Activated CD4-positive, alpha-beta T cell treated with anti-CD3 and anti-CD28 coated beads, Interleukin-2, Interleukin-6, amounts not matched to agents 100 ng/mL and 50 ng/mL, durations not matched to agents 16 hours and 8 hours (primary cell): Measurements from ENCODE around the gene RNF41.
"Not testable (repeated sequence)": the region's sequence is repeated elsewhere in the genome, so short reads cannot be mapped to it uniquely, and the experiment has no call there.

Source experiments
- DNase-seq: peaks from one replicate; pipeline ENCODE4 v3.0.0-alpha.2; 2020

Gene RNF41

GRCh38 chr12:56206452-56207166 is 15.1 kb downstream of the RNF41 start:
- peak; percentile 45 for DNase-seq

DNA sequence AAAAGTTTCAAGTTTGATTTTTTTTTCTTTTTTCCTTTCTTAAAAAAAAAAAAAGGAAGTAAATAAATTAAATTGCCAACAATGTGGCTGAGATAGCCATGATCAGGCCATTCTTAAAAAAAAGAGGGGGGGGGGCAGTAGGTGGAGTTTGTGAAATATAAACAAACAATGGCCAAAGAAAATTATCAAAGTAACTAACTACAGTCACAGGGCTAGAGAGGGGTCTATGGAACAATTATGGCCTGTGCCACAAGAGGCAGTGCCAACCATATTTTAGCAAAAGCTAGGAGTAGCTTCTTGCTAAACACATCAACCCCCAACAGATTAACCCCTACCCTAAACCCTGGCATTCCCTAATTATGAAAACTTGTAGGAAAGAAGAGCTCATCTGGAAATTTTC is 16.3 kb downstream of the RNF41 start:
- DNase-seq = no peak

DNA sequence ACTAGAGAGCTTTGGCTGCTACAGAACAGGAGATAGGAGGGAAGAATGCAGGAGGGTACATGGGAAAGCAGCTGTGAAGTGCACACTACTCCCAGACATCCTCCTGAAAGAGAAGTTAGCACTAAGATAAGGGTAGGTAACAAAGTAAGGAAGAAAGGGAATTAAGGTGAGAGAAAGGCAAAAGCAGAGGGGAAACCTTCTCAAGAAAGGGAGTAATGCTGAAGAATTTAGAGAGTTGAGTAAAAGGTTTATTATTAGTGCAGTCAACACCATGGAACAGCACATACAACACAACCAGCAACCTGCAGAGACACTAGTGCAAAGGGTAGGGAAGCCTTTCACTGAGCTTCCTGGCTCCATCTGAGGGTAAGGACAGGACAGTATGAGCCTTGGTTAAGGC is 17.4 kb downstream of the RNF41 start:
- no peak for DNase-seq

DNA sequence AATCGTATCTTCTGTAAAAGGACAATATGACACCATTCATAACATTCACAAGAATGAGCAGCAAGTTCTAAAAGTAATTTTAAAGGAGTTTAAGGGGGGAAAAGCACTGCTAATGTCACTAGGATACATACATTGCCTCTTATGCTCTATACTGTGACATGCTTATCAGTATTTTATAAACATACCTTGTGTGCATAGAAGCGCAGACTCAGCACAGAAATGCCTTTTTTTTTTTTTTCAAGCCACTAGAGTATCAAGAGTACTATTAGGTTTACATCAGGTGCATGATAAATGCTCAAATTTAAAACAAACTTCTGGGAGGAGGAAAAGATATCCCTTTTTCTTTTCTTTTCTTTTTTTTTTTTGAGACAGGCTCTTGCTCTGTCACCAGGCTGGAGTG is 18.9 kb downstream of the RNF41 start:
- DNase-seq = no peak

- DNase-seq = no peak
These were observed 19.4 kb downstream of the RNF41 start for GRCh38 chr12:56202366-56202765.

DNA sequence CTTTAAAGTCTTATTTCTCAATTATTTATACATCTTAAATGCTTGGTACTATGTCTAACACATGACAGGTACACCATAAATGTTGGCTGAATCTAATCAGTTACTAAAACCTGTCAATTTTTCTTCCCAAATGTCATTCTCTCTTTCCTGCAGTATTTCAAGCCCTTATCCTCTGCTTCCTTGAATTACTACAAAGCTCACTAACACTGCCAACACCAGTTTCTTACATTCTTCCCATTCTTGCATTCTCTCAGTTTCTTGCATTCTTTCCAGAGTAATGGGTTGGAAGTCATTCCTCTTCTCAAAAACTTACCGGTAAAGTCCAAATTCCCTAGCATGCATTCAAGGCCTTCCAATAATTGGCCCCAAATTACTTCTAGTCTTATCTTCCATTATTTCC is 22.9 kb downstream of the RNF41 start:
- DNase-seq = no peak

DNA sequence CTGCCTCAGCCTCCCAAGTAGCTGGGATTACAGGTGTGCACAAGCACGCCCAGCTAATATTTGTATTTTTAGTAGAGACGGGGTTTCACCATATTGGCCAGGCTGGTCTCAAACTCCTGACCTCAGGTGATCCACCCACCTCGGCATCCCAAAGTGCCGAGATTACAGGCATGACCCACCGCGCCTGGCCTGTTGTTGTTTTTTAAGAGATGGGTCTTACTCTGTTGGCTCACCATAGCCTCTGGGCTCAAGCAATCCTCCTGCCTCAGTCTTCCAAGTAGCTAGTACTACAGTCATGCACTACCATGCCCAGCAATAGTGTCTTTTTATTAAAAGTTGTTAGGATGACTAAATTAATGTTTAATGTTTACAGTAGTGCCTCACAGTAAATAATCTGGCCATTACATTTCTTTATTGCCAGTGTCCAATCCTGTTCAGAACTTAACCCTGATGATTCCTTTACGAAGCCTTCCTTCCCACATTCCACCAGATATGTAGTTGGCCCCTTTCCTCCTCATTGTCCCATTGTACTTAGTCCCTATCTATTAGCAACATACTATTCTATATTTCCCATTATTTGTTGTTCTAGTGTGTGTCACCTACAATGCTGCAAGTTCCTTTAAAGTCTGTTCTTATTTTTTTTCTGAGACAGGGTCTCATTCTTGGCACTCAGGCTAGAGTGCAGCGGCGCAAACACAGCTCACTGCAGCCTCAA is 23.6 kb downstream of the RNF41 start:
- DNase-seq = no peak

- DNase-seq = not testable (repeated sequence)
These were observed 24.7 kb downstream of the RNF41 start for GRCh38 chr12:56196818-56197550.

DNA sequence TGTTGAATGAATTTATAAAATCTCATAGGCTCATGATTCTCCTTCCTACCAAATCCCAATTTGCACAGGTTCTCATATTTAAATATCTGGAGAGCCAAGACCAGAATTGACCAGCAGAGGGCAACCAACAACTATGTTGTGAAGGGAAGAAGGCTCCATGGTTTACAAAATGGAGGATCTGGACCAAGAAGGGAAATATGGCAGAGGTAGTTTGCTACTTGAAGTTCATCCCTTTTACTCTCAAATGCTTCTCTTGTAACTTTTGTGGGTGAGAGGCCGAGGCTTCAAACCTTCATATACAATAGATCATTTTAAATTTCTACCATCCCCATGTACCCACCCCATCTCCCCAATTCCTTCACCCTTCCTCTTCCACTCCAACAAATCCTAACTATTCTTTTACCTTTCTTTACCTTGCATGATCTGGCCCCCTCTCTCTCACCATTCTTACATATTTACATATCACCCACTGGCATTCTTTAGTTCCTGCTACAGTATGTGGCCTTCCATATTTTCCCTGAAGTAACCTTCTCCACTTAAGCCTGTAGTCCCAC is 28.6 kb downstream of the RNF41 start:
- peak; percentile 87 for DNase-seq

- DNase-seq = no peak
These were observed 29.1 kb downstream of the RNF41 start for GRCh38 chr12:56192582-56192981.

GRCh38 chr12:56190695-56191155 is 31.0 kb downstream of the RNF41 start:
- no peak for DNase-seq

GRCh38 chr12:56189918-56190694 is 31.6 kb downstream of the RNF41 start:
- peak; percentile 96 for DNase-seq

DNA sequence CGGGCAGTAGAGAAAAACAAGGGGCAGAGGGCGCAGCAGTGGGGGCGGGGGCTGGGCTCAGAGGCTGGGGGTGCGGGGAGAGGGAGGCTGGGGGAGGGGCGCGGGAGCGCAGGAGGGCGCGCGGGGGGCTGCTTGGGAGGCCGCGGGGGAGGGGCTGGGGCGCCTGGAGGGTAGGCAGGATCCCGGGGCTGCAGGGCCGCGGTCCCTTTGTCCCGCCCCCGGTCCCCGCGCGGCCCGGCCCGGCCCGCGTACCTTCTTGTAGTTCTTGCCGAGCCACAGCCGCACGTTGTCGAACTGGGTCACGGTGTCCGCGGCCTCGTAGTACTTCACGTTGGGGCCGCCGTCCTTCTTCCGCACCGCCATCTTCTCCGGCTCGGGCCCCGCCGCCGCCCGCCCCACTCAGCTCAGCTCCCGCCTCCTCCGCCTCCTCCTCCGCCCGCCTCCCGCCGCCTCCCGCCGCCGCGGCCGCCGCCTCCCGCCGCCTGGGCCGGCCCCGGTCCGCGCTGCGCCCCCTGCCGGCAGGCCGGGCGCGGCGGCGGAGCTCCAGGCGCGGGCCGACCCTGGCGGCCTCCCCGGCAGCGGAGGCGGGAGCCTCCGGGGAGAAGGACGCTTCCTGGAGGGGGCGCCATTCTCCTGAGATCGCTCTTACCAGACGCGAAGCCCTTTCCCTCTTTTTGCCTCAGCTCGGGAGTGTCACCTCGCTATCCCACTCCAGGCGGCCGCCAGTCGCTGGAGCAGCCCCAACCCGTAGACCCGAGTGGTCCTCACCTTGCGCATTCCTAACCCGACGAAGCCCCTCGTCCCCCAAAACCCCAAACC is 32.4 kb downstream of the RNF41 start, which contains the start of gene SMARCC2:
TSS of gene SMARCC2 (minus strand) at position 385 of the 819 bp plus-strand sequence. CDS start at position 363, 22 bp downstream.
- peak; percentile 89 for DNase-seq

DNA sequence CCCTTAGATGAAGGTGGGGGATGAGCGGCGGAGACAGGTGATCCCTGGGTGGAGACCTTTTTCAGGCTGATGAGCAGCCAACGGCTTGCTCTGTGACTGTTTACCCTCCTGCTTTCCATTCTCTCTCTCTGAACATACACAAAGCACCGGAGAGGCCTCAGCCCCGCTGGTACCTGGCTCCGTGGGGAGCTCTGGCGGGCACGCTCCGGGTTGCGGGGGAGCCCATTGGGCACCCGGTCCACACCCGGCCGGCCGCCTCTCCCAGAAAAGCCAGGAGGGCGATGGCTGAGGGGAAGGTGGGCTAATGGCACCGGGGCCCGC is 33.0 kb downstream of the RNF41 start:
- peak; percentile 22 for DNase-seq

- peak; percentile 31 for DNase-seq
These were observed 33.5 kb downstream of the RNF41 start for GRCh38 chr12:56188131-56188777.

DNA sequence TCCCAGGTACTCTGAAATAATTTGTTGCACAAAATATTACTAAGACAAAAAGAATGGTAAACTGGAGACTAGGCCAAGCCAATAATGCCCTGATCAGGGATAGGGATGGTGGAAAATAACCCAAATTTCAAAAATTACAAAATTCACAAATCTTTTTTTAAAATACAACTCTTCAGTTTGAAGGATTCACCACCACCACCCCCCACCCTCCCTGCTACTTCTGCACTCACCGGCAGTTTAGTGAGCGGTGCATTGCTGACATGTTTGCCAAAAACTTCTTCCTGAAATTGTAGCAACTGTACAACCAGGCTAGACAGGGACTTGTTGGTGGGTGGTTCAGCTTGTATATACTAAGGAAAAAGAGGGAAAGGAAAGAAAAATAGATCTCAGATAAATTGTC is 34.8 kb downstream of the RNF41 start:
- DNase-seq = no peak

- DNase-seq = no peak
These were observed 43.4 kb downstream of the RNF41 start for GRCh38 chr12:56178347-56178746.

- no peak for DNase-seq
These were observed 48.9 kb downstream of the RNF41 start for GRCh38 chr12:56172839-56173238.

DNA sequence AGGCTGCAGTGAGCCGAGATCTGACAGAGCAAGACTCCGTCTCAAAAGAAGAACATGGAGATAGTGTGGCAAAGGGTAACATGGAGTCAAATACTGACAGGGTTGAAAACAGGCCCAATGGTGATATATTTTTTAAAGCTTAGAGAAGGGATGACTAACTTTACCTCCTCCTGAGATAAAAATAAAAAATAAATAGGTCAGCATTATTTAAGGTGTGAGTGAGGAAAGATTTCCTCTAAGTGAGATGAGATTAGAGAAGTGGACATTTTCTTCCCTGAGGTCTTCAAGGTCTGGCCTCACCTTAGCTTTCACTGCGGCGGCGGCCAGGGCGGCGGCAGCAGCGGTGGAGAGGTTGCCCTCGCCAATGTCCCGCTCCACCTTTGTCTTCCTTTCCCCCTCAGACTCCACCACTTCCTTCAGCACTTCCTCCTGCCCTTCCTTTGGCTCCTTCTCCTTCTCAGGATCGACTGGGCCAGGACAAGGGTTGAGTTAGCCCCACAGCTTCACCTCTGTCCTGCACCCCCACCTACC is 52.4 kb downstream of the RNF41 start:
- no peak for DNase-seq

DNA sequence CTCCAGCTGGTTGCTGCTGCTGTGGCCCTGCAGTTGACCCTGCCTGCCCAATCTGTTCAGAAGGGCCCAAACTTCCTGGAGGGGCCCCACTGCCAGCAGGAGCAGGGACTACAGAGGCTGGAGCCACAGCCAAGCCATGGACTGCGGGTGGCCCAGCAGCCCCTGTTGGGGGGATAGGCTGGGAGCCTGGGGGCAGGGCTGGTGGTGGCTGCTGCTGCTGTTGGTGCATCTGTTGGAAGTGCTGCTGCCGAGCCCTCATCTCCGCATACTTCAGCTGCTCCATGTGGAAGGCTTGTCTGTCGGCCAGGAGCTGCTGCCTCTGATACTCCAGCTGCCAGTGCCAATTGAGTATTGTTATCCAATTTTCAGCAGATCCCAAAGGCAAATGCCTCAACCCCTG is 56.4 kb downstream of the RNF41 start:
- DNase-seq = no peak

DNA sequence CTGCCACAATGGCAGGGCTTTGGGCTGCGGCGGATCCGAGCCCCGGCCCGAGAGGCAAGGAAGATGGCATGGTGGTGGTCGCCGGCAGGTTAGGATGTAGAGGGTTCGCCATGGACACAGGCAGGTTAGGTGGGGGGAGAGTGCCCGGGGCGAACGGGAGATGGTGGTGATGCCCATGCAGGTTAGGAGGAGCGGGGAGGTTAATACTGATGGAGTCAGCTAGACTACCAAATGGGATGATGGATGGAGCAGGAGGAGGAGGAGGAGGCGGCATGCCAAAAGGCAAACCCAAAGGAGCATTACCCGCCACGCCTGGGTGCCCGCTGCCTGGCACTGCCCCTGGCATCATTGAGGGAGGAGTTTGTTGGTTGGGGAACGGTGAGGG is 57.4 kb downstream of the RNF41 start:
- DNase-seq = no peak
